Hematopoietic multipotent progenitor cell treated with erythropoietin and hydrocortisone succinate and interleukin-3 and kit ligand, for 17 days (in vitro differentiated cells): Measurements from ENCODE around the gene TECTB.
A peak's percentile ranks its signal among the peaks of the same experiment; 100 is the strongest.

Experiments
- DNase-seq: peaks from one replicate; pipeline ENCODE4 v3.0.0-alpha.2; 2015; ENCODE audit warnings: low spot score

The TECTB gene

DNA sequence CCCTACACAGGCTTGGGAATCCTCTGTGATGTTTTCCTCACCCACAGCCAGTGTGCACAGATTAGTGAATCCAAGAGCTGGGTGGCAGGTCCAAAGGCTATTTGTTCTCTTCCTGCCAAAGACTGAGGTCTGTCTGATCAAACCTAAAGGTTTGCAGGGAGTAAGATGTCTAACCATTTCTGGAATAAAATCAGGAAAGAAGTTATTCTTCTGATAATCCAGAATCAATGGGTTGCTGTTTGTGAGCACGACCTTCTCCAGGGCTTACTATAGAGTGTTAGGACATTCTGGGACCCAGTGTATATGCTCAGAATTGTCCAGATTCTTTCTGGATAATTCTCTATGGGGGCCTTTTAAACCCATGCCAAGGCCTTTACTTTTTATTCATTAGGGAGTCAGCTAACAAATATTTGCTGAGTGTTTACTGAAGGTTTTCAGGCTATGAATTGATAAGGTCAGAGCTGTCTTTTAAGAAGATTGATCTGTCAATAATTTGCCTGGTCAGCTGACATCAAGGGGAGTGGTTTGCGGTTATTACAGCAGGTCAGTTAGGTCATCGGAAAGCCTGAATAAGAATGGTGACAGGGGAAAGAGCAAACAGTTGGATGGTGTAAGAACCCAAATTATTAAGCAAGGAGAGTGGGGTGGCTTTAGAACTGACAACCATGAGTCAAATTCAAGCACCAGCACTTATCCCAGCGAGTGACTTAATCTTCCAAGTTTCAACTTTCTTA is 7.5 kb upstream of the TECTB start:
- DNase-seq: no peak

DNA sequence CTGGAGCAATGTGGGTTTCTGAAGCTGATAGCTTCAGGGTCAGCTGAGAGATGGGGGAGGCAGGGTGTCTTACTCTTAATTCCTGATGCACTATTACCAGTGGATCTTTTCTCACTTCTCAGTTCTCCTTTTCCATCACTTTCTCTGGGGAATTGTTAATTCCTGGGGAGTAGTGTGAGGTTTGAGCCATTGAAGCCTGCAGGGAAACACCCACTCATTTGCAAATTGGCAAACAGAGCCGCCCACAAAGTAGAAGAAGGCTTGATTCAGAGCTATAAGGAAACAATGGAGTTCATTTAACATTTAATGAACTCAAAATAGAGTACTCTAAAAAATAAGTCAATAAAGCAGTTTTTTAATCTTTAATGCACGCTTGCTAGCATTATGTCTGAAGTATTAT is 4.3 kb upstream of the TECTB start:
- DNase-seq: no peak

DNA sequence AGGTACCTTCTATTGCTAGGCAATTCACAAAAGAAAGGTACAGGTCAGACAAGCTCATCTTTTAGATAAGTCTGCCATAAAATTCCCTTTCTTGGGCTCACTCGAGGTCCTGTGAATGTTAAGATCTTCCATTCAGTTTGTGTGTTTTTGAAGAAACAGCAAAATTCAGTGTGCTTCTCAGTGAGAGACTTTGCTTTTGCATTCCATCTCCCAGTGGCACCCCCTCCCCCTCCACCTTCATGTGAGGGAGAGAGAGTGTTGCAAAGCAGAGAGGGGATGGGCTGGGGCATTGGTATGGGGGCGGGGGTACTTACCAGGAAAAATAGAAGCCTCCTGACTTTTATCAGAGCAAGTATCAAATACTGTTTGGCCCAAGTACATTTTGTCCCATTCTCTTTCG is 3.8 kb upstream of the TECTB start:
- no peak for DNase-seq

DNA sequence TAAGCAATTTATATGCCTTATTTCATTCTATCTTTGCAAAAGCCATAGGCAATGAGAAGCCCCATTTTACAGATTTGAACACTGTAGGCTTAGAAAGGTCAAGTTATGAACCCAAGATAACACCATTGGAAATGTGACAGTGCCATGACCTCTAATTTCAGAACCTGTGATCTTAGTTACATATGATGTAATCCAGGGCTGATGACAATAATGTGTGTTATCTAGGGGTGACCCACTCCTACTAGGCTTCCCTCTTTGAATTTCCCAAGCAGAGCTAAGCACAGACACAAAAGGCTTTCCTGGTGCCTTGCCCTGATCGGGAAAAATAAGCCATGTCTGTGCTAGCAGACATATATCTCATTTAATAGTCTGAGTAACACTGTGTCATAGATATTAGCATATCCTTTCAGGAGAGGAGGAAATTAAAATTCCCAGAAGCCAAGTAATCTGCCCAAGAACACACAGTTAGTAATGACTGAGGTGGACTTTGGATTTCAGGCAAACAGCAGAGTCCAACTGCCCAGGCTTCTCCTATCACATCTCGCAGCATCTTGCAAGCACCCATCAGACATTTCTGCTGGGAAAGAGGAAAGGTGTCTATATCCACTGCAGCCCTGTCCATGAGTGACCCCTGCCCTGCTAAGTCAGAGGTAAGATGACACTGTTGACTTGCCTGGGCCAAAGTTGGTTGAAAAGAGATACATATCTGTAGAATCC is 2.8 kb upstream of the TECTB start:
- no peak for DNase-seq

DNA sequence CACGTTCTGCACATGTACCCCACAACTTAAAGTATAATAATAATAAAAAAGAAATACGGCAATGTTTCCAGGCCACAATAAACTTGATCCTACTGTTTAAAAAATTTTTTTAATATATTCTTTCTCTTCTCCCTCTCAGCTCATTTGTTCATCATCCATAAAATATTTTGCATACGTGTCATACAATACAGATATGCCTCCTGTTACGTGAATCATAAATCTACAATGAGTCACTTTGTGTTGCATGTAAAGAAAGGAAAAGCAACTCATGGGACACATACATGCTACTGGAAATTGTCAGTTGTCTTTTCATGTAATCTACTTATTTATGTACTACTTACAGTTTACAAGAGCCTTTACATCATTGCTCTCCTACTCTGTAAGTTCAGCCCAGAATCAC is 1.1 kb upstream of the TECTB start:
- no peak for DNase-seq

DNA sequence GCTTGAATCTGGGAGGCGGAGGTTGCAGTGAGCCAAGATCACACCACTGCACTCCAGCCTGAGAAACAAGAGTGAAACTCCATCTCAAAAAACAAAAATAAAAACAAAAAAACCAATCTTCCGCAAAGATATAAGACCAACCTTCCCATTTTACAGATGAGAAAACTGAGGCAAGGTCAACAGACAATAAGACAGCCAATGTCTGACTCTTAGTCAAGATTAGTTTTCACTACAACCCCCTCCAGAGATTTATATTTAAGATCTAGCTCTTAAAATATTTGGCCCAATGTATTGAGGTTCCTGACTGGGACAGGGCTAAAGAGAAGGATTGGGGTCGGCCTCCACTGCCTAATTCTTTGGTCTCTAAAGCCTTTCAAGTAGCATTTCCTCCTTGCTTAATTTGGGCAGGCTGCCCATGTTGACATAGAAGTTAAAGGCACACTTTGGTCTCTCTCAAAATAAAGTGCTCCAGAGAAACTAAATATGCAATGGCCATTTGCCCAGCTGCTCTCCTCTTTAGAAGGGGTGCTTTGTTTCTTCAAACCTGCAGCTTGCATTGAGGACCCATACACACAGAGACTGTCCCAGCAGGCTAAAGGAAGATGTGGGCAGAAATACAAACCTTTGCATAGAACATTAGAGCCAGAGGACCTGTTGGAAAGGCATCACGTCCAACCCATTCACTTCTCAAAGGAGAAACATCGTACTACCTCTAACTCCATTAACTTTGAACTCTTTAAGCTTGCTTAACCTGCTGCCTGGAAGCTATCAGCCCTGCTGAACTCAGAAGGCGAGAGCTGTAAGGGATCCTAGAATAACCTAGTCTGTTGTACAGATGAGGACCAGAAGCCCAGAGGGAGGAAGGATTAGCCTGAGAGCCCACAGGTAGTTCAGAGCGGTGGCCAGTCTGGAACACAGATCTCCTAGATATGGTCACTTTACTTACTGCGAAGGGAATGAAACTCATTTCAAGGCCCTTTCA is 3.9 kb downstream of the TECTB start:
- DNase-seq: no peak

DNA sequence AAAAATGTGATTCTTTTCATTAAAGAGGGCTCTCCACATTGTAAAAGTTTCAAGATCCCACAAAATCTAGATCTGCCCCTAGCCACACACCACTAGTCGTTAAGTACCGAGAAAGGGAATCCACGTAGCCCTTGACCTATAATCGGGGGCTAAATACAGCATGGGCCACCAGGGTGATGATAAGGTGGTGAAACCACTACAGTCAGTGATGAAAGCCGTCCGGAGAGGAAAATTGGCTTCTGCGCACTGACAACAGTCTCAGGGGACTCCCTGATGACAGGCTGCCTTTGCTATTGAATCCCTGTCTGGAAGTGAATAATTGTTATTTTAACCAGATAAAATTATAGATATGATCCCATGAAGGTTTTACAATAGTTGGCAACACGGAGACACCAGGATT is 4.6 kb downstream of the TECTB start:
- no peak for DNase-seq

DNA sequence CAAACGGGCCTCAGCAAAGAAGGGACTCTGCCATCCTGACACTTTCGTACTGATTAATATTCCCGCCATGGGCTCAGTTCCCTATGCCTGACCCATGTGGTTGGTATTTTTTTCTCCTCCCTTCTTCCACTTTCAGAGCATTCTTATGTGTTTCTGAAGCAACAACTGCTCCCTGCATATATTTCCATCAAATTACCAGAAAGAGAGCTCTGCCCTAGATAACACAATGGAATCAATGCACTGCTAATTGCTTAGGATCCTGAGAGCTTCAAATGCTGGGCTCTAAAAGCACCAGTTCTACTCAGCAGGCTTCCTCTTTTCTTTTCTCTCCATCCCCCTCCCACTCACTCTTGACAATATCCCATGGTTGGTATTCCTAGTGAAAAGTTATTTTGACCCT is 5.3 kb downstream of the TECTB start:
- no peak for DNase-seq

DNA sequence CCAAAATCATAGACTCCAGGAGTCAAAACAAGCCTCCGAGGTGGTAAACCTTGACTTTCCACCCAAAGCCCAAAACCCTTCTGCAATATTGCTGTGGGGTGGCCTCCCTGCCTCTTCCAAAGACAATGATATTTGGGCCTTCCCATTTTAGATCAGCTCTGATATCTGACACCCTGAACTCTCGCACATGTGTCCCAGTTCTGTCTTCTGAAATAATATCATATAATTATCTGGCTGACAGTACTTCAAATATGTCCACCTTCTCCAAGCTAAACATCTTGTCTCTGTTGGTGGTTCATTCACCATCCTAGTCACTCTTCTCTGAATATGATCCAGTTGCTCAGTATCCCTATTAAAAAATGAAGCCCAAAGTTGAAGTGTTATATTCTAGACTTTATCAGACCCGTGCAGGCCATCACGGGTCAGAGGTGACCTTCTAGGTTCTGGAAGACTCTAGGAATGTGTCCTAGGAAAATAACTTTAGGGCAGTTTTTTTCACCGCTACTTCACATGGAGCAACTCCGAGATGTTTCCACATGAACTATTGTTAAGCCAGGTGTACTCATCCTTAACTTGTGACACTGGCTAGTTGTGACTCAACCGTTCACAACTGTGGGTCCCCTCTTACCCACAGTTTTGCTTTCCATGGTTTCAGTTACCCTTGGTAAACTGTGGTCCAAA is 6.3 kb downstream of the TECTB start:
- DNase-seq: no peak

DNA sequence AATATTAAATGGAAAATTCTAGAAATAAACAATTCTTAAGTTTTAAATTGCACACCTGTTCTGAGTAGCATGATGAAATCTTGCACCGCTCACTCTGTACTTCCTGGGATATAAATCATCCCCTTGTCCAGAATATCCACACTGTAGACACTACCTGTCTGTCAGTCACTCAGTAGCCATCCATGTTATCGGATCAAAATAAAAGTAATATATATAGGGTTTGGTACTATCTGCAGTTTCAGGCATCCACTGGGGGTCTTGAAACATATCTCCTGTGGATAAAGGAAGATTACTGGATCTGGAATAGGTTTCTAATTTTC is 6.8 kb downstream of the TECTB start:
- DNase-seq: no peak

DNA sequence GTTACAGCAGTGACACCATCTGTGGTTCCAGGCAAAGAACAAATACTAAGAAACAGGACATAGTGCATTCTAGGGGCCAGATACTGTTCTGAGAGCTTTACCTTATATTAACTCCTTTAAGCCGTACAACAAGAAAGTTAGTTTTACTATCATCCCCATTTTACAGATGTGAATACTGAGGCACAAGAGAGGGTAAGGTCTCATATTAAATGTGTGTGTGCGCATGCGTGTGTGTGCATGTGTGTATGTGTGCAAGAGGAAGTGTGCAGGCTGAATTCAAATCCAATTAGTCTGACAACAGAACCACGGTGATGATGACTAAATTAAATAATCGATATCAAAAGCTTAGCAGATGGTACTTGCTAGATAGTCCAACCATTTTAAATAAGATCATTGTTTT is 11.0 kb downstream of the TECTB start:
- DNase-seq: no peak

DNA sequence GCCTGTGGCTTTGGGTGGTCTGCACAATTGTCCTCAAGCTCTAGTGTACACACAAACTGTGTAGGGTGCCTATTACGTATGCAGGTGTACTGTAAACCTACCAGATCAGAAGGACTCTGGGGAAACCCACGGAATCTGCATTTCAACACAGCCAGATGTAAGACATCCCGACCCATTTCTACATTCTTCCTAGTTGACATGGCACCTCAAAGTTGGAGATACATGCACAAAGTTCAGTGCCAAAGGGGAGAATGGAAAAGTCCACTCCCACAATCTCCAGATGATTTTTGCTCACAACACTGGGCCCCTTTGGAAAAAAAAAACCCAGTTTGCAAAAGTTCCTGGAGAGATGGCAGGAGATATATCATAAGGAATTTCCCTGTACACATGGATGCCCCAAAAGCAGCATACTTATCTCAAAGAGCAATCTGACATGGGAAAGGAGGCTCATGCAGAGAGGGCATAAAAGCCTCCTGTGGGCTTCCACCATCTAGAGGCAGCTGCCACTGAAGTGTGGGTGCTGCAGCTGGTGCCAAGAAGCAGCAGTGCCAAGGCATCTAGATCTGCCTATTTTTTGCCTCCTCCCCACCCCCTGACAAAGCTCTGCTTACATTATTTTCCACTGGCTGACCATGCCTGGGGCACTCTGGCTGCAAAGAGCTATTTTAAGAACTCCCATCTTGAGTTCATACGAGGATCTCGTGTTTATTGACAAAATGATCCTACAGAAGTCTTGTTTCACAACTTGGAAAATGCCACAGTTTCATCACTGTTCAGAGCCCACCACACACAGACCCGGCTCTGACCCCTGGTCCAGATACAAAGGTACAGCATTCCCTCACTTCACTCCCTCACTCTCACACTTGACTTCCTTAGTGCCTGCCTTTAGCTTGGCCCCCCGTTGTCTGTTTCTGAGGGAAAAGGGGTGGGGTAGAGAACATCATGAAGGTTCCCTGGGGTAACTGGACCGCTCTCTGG is 12.9 kb downstream of the TECTB start:
- no peak for DNase-seq

DNA sequence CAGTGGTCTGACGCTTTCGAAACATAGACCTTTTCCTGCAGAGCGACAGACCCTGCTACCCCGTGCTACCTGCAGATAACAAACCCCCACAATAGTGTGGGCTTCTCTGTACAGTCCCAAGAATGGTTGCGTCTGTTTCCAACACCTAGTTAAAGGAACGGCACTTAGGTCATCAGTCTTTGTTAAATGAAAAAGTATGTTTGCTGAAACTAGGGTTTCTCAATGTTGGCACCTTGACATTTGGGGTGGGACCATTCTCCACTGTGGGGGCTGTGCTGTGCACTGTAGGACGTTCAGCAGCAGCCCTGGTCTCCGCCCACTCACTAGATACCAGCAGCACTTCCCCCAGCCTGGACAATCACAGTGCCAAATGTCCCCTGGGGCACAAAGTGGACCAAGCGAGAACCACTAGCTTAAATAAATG is 13.7 kb downstream of the TECTB start:
- no peak for DNase-seq

DNA sequence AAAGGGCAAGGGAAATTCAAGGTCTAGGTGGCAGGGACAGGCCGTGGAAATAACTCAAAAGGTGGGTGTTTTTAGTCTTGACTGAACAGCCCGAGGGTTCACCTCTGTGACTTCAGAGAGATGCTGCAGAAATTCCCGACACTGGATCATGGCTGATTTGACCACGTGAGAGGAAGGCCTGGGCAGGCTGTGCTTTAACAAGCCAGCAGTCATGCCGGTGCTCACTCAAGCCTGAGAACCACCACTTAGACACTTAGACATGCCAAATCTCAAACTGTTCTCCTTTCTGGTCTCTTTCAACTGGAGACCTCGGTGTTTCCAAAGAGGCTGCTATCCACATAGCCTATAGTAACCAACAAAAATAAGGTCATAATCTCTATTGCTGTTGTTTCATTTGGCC is 15.4 kb downstream of the TECTB start:
- DNase-seq: no peak

DNA sequence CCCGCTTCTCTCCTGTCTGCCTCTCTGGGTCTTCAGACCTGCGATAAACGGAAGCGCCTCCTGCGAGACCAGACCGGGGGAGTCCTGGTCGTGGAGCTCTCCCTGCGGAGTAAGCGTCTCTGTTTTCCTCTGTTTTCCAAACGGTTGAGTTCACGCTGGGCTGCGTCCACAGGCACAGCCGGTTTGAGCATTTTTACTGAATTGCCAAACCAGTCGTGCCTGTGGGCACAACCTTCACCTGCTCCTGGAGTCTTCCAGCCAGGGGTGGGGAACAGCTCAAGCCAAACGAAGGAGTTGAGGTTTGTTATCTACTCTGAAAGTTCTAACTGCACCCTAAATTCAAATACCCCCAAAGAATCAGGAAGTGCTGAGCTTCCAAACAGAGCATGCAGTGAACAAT is 16.3 kb downstream of the TECTB start:
- no peak for DNase-seq

DNA sequence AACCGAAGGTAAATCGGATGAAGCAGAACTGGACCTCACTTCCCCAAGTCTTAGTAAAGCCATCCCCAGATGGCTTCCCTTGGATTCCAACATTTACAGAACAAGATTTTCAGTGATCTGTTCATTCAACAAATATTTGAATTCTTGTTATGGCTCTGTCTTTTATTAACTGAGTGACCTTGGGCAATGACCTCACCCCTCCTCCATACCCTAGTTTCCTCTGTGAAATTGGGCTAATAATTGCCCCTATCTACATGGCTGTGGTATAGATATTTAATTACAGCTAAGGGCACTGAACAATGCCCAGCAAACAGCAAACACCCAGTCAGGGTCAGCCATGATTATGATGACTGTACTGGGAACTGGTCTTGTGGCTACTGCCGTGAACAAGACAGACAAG is 19.1 kb downstream of the TECTB start:
- no peak for DNase-seq

DNA sequence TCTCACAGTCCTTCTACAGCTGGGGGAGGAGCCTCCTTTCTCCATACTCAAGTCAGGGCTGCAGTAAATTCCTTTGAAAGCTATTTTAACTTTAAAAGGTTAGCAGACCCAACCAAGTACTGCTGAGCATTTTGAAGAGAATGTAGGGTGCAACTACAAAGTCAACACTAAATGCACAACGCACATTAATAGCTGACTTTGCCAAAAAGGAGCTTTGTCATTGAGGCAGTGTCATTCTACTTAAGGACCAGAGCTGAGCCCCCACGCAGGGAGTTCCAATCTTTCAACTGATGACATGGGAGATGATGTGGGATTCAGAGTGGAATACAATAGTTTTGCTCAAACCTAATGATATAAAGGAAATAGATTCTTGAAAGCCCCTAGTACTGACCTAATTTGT is 20.3 kb downstream of the TECTB start:
- no peak for DNase-seq

DNA sequence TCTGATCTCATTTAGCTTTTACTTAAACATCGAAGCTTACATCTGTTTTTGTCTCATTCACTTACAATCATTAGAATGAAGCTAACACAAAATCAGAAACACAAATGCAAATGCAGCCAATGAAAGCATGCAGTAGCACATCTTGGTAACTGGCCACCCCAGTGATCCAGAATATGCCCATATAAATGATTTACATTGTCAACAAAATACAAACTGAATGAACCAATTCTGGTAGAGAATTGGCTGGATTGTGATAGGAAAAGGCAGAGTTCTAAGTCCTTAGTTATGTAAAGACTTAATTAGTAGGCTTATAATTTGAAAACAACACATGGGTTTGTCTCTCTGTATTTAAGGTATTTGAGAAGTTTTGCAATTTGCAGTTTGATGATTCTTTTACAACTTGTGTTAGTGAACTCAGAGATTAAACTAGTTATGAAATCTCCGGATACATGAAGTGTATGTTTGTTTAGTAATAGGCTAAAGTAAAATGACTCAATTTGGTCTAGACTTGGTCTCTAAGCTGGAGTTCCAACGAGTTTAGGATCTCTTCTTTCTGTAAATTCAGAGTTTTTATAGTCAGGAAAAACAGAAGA is 21.2 kb downstream of the TECTB start:
- DNase-seq: no peak

DNA sequence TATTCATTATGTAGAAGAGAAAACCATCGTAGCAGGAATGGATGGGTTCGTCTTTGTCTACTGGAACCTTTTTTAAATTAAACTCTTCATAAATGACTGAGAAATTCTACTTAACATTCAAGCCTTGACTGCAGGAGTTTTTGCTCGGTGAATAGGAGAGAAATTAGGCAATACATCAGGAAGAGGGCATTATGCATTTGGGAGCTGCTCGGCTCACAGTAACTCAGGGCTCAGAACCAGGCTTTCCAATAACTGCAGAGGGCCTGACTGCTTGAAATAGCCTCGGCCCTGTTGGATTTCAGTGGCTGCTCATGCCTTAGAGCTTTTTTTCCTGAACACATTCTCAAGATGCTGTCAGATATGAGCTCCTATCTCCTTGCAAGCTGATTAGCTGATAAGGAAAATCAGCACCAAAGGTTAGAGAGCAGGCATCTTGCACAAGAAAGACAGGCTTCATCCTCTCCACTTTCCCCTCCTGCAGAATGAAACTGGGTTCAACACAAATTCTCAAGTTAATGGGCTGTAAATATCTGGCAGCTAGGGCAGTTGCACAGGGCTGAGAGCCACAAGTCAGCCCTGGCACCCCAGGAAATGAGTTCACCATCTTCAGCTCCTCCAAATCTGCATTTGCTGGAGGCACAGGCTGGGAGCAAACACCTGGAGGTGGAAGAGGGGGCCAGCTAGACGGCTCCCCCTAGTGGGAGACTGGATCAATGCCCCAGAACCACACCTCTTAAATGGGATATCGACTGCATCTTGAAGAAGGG is 24.3 kb downstream of the TECTB start:
- peak; percentile 23 for DNase-seq

DNA sequence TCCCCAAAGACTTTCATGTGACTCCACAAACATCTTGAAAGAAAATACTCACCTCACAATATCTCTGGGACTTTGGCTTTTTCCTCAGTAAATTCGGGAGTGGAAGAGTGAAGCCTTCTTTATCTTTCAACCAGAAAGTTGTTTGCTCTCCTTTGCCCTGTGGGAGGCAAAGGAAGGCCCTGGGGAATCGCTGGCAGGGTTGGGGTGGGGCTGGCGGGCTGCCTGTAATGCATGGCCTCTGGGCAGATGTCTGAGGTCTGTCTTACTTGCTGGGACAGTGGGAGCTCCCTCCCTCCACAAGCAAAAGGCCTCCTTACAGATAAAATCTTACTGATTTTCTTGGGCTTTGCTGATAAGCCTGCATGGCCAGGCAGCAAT is 24.9 kb downstream of the TECTB start:
- DNase-seq: no peak
